RCC 7860 (cell line): ENCODE results near the gene MRTFB.

Experiments
- DNase-seq: peaks from one replicate; pipeline ENCODE4 v3.0.0-alpha.2; 2015; ENCODE audit warnings: low spot score
- FAIRE-seq: peaks from 2 replicates; lab custom pipeline; 2012; peaks lifted over from hg19 to GRCh38; lab: Jason Lieb, UNC

Gene MRTFB

DNA sequence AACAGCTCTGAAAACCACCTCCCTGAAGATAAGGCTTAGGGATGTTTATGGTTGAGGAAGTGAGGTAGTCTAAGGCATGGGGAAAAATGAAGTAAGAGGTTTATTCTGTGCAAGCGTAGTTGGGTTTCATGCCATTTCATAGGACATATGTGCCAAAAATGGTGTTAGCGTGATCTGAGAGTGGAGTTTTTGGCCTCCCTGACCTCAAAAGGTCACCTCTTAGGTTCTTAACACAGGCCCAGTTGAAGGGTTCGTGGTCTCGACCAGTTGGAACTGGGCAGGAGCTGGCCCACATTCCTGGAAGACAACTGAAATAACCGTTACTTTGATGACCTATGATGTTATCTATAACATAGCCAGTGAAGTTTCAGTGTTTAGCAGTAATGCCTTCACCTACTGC is 57.0 kb downstream of the MRTFB start:
- no peak for FAIRE-seq

DNA sequence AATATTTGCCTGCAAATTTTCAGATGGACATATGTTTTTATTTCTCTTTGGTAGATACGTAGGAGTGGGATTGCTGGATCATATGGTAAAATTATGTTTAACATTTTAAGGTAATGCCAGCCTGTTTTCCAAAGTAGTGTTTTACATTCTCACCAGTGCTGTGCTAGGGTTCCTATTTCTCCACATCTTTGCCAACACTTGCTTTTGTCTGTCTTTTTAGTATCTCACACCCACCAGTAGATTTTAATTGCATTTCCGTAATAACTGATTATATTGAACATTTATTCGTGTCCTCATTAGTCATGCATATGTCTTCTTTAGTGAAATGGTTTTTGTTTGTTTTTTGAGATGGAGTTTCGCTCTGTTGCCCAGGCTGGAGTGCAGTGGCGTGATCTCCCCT is 58.4 kb downstream of the MRTFB start:
- FAIRE-seq (no peak), DNase-seq (no peak)

More for the DNA sequence above, 57.0 kb downstream of the MRTFB start:
- DNase-seq = no peak

DNA sequence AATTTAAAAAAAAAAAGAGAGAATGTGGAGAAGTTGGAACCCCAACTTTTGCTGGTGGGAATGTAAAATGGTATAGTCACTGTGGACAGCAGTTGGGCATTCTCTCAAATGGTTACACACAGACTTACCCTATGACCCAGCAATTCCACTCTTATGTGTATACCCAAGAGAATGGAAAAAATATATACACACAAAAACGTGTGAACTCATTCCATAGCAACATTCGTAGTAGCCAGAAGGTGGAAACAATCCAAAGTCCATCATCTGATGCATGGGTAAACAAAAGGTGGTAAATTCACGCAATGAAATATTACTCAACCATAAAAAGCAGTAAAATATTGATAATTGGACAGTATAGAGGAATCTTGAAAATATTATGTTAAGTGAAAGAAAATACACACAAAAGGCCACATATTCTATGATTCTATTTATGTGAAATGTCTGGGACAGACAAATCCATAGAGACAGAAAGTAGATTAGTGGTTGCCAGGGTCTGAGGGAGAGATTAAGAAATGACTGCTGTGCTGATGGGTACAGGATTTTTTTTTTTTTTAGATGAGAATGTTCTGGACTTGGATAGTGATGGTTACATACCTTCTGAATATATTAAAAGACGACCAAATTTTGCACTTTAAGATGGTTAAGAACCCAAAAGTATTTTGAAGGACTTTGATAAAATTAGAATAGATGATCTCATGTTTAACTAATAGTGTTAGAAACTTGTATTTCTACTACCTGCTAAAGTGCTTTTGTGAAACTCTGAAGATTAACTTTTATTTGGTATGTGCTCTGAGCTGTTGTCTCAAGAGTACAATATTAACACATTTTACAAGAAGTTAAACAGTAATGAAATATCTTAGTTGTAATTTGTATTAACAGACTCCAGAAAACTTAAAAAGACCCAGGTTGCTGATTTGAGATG is 60.9 kb downstream of the MRTFB start:
- FAIRE-seq = no peak
- DNase-seq = no peak

DNA sequence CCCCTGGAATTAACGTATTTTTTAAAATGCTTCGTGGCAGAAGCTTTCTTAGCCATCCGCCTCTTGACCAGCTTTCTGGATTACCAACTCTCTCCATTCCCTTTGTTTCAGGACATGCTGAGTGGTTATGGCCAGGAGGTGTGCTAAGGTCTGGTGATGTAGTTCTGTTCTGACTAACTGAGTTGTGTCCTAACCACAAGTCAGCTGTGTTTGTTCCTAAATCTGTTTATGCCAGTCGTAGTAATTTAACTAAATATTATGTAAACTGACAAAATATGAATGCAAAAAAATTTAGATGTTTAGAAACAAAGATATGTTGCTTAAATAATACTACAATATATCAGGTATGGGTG is 61.6 kb downstream of the MRTFB start:
- FAIRE-seq (no peak), DNase-seq (no peak)

DNA sequence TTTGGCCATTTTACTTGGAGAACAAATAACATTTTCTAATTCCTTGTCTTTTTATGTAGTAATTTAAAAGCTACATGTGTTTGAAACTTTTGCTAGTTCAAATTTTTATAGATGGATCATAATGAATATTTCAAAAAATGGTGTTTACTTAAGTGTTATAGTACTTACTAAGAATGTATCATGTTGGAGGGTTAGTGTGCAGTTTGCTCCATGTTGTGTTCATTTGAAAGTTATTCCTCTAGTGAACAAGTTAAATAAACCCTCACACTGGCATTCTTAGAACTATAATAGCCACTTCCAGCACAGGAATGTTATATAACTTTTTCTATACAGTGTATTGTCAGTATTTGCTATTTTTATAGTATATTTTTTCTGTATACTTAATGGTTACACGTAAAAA is 62.8 kb downstream of the MRTFB start:
- DNase-seq = no peak
- no peak for FAIRE-seq

DNA sequence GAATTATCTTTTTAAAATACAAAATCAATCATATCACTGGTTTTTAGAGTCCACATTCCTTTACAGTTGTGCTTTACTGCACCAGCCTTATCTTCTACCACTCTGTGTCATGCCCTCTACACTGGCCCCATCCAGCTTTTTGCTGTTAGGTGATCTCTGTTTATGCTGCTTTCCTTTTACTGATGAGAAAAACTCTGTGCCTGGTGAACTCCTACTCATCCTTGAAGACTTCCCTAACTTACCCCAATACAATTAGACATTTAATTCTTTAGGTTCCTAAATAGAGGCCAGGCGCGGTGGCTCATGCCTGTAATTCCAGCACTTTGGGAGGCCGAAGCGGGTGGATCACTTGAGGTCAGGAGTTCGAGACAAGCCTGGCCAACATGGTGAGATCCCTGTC is 64.6 kb downstream of the MRTFB start:
- DNase-seq = no peak
- no peak for FAIRE-seq

DNA sequence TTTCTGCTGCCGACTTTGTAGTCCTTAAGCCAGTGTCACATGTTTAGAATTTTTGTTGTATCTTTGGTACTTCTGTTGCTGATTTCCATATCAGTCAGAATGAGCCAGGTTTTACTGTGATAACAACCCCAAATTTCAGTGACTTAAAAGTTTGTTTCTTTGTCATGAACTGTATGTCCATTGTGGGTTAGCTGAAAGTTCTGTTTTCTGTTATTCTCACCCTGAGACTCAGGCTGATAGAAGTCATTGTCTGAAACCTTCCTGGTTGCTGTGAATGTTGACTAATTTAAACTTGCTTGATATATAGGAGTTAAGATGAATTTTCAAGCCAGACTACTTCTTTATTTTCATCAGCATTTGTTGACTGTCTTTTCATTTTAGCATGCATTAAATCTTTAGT is 68.8 kb downstream of the MRTFB start:
- no peak for DNase-seq
- no peak for FAIRE-seq

DNA sequence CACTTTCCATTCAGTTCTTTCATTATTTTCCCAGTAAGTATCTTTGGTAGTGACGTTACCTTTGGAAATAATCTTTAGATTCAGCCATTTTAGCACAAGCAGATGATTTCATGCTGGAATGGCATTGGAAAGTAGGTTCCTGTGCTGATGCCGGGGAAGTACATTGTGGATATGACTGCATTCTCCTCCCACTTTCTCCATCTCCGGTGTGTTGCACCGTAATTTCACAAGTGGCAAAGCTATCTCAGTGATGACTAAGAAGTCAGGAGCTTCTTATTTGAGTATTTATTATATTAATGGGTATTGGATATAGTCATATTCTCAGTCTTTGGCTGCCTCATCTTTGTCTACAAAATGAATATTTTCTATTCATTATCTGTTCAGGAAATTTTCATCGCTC is 69.8 kb downstream of the MRTFB start:
- no peak for DNase-seq
- FAIRE-seq = no peak

DNA sequence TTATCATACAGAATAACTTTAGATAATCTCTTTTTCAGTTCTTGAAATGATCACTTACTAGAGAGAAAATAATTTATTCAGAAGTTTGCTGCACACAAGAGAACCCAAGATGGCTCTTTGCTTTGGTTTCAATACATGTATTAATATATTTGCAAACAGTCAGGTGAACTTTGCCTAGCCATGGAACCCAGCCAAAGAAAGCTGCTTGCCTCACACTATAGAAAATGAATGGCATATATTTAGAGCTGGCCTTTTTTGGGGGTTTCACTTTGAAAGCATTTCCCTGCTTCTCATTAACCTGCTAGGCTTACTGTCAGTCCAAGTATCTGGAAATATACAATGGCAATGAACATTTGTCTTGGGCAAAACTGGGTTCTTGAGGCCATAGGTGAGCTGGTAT is 75.3 kb downstream of the MRTFB start:
- no peak for FAIRE-seq
- no peak for DNase-seq

DNA sequence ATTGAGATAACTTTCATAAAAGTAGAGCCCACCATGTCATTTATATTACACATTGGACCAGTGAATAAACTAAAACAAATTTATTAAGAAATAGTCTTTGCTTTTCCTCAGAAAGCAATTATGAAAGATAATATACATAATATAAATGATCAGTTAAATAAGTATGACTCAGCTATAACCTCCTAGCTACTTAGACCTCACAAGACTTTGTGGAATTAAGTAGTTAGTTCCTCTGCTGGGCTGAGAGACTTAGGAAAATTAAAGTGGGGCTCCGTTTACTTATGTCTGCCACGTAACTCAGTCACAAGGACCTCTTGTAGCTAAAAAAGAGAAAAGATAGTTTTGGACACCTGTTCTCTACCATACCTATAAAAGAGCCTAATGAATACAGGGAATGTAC is 76.9 kb downstream of the MRTFB start:
- FAIRE-seq = no peak
- no peak for DNase-seq

DNA sequence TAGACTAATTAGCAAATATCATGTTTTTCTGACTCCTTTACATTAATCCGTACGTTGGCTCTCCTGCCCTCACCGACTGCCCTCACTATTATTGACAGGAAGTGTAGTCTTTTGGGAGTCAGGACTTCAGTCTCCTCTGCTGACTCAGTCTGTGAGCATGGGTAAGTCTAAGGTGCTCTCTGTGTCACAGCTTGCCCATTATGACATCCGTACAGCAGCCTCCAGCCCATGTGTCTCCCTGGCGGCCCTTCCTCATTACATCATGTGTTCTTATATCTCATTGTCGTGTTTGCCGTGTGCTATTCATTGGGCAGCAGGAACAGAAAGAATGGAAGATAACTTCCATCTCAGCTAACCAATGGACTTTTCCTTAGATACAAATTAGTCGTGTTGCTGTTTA is 77.5 kb downstream of the MRTFB start:
- peak; percentile 57 for DNase-seq
- no peak for FAIRE-seq

DNA sequence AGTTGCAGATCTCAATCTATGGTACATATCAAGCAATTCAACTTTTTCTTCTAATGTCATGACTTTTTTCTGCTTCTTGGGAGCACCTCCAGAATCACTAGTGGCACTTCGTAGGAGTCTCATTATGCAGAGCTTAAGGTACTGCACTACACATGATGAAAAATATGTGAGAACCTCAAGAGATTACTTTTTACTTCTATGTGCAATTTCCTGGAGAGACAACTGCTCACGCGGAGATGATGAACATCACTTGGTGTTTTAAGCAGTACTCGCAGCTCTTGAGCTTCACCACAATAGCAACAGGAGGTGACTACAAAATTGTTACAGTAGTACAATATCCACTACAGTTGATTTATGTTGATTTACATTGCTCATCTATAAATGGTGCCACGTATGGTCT is 79.7 kb downstream of the MRTFB start:
- DNase-seq (no peak), FAIRE-seq (no peak)

DNA sequence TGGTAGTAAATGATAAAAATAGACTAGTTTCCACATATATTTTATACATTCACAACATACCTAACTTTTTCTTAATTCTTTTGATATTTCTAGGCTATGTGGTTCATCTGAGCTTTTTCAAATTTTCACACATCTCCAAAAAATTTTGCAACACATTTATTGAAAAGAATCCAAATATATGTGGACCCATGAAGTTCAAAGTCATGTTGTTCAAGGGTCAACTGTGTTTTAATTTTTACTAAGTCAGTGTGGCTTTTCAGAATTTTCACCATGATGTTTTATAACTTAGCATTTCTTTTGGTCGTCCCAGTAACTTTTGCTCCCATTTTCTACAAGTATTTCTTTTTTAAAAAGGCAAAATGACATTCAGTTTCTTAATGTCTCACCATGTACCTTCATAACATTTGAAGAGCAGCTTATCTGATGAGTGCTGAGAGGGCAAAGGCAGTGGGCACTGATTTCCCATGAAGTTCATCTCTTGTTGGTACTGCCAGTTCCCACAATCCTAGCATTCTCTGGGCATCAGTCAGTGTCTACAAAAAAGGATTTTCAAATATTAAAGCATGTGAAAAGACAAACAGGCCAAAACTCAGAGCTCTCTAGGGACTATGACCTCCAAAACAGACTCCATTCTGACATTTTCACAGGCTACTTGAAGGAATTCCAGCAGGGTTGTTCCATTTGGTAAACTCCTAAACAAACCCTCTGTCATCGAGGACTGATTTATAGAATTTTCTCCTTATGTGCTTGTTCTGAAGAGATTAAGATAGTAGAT is 80.3 kb downstream of the MRTFB start:
- FAIRE-seq (no peak), DNase-seq (no peak)

DNA sequence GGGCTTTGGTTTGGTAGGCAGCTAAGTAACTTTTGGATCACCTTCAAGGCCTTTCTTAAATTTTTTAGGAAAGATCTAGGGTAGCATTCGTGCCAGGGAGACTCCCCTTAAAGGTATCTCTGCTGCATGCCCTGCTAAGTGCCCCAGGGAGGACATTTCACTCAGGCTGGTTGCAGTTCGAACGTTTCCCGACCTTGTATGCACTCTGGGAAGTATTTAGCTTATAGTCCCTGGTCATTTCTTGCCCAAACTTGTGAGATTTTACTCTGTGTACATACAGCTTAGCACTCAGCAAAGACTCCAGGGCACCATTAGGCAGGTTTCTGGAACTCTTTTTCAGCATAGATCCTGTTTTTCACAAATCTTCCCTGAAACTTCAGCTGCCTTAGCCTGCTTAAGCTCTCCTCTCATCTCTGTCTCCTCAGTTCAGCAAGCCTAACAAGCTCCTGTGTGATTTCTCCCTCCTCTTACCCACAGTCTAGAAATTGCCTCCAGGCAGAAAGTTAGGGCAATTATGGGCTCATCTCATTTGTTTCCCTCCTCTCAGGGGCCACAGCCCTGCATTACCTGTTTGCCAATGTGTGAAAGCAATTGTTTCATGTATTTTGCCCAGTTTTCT is 84.6 kb downstream of the MRTFB start:
- no peak for FAIRE-seq
- DNase-seq = no peak

DNA sequence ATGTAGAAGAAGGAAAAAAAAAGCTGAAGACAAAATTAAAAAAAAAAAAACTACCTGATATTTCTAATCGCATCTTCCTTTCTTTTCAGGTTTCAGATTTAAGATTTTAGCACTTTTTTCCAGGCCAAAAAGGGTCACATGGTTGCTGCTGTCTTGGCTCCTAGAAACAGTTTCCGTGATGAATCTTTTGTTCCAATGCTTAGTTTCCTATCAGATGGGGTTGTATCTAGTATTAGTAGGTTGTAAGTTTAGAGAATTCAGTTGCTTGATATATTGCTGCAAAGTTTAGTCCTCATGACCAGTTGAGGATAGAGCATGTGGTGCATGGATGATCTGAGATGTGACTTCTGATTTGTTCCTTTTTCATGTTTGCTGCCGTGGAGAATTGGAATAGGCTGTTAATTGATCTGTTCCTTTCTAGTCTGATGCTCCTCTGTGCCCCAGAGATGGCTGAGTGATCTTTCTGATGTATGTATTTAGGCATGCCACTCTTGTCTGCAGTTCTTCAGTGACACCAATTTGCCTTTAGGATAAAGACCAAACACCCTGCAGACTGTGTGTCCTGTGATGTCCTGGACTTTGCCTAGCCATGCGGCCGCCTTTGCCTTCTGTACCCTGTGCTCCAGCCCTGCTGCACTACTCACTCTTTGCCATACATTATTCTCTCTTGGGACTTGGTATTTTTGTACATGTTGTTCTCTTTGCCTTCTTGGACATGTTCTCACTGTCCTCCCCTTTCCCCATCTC is 94.0 kb downstream of the MRTFB start:
- no peak for FAIRE-seq
- no peak for DNase-seq

DNA sequence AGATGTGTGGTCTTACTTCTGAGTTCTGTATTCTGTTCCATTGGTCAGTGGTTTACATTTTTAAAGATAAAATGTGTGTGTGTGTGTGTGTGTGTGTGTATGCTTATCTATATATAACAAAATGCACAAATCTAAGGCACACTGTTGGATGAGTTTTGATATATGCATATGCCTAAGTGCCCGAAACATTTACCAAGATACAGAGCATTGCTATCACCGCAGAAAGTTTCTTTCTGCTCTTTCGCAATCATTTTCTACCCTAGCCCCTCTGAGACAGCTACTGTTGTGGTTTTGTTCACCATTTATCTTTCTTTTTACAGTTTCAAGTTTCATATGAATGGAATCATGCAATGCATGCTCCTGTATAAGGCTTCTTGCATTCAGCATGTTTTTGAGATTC is 97.0 kb downstream of the MRTFB start:
- no peak for DNase-seq
- no peak for FAIRE-seq

DNA sequence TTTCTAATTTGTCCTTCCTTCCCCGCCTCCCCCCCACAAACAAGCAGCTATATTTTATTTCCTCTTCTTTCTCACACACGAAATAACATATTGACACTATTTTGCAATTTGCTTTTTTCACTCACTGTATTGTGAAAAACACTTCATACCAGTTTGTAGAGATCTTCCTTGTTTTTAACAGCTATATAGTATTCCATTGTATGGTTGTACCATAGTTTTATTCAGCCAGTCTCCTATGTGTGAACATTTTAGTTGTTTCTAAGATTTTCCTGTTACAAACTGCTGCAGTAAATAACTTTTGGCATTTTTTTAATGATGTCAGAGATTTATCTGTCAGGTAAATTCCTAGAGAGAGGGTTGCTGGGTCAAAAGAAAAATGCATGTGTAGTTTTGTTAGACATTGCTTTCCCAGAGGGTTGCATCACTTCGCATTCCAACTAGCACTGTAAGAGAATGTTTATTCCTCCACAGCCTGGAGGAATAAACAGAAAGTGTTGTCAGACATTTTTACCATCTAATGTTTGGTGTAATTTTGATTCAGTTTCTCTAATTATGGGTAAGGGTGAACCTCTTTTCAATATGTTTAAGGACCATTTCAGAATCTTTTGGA is 101.2 kb downstream of the MRTFB start:
- FAIRE-seq (no peak), DNase-seq (no peak)

DNA sequence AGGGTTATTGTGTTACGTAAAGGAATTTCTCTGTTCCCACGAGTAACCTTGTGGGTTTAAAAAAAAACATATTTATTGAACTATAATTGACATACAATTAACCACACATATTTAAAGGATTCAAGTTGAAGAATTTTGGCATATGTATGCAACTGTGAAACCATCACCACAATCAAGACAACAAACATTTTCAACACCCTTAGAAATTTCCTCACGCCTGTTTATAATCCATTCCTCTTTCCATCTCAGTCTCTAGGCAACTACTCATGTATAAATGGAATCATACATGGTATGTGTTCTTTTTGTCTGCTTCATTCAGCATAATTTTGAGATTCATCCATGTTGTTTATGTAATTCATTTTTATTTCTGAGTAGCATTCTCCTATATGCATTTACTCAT is 104.0 kb downstream of the MRTFB start:
- FAIRE-seq (no peak), DNase-seq (no peak)

DNA sequence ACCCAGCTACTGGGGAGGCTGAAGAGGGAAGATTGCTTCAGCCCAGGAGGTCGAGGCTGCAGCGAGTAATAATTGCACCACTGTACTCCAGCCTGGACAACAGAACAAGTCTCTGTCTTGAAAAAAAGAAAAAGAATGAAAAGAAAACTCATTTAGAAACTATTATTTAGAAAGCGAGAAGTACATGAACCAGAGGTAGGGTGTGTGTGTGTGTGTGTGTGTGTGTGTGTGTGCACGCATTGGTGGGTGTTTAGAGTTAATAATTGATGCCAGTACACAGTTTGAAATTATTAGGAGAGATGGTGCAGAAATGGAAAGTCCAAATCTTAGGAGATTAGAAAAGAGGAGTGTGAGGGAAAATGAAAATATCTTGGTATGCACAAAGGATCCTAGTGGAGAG is 106.6 kb downstream of the MRTFB start:
- FAIRE-seq = no peak

DNA sequence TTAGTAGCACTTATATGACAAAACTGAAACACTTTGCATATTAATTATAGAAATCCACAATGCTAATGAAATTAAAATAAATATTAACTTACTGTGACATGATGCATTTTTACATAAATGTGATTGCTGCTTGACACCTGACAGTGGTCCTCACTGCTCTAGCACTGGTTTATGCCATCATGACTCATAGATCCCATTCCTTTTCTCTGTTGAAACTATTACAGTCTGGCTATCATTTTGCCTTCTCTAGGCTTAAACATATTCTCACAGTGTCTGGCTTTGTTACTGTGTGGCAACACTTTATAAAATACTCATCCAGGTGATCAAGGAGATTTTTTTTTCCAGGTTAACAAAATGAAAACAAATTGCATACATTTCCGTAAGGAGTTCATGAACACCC is 108.0 kb downstream of the MRTFB start:
- DNase-seq (no peak), FAIRE-seq (no peak)

More for the DNA sequence above, 106.6 kb downstream of the MRTFB start:
- DNase-seq = no peak

DNA sequence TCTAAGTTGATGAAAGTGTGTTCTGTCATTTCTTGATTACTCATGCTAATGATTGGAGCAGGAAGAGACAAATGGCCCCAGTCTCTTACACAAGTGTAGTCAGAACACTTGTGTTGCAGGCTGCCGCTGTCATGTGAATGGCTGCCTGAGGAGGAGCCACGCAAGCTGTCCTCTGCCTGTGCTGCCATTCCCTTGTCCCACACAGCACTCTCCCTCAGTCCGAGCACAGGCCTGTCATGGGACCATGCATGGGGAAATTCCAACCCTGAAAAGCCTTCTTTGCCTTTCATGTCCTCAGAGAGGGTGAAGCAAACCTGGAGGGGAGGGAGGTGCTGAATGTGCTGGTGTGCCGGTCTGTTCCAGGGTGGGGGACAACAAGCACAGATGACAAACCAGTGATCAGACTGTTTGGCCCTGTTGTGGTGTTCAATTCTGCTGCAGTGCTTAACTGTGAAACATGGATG is 109.4 kb downstream of the MRTFB start:
- no peak for FAIRE-seq
- DNase-seq = no peak
